HG03558 (cell line): ENCODE measurements around the gene SAC3D1.
A peak's percentile ranks its signal among the peaks of the same experiment; 100 is the strongest.
"Not testable (repeated sequence)": the region's sequence is repeated elsewhere in the genome, so short reads cannot be mapped to it uniquely, and the experiment has no call there.

ENCODE experiments used
- ATAC-seq: cut with Tn5 transposase; IDR thresholded peaks from one replicate; pipeline ENCODE4 v1.9.1; 2021; ENCODE audit warnings: moderate number of reproducible peaks; ENCODE audit not compliant: unreplicated experiment; ENCODE audit errors: extremely low read depth

The SAC3D1 gene

GRCh38 chr11:65021509-65021908 is 19.5 kb upstream of the SAC3D1 start:
- ATAC-seq = no peak

- ATAC-seq = not testable (repeated sequence)
These were observed 17.5 kb upstream of the SAC3D1 start for GRCh38 chr11:65023502-65023901.

GRCh38 chr11:65026810-65027209 is 14.2 kb upstream of the SAC3D1 start:
- ATAC-seq = no peak

GRCh38 chr11:65027213-65028067 is 13.6 kb upstream of the SAC3D1 start, which contains the start of gene SNX15:
Gene SNX15, plus strand, starts transcription at chr11:65027439. Its CDS starts 99 bp downstream, at chr11:65027538.
- peak; percentile 70 for ATAC-seq

GRCh38 chr11:65032216-65032615 is 8.8 kb upstream of the SAC3D1 start:
- ATAC-seq = no peak

- ATAC-seq = no peak
These were observed 6.6 kb upstream of the SAC3D1 start for GRCh38 chr11:65034423-65034822.

- no peak for ATAC-seq
These were observed 5.4 kb upstream of the SAC3D1 start for GRCh38 chr11:65035579-65035978.

- no peak for ATAC-seq
These were observed 4.1 kb upstream of the SAC3D1 start for GRCh38 chr11:65036931-65037330.

- no peak for ATAC-seq
These were observed 527 bp upstream of the SAC3D1 start for GRCh38 chr11:65040520-65040846.

- no peak for ATAC-seq
These were observed 1.9 kb downstream of the SAC3D1 start for GRCh38 chr11:65042891-65043290.

- ATAC-seq = no peak
These were observed 3.0 kb downstream of the SAC3D1 start for GRCh38 chr11:65043881-65044501.

- no peak for ATAC-seq
These were observed 4.1 kb downstream of the SAC3D1 start for GRCh38 chr11:65045061-65045460.

- ATAC-seq = no peak
These were observed 4.7 kb downstream of the SAC3D1 start for GRCh38 chr11:65045728-65046127.

GRCh38 chr11:65047581-65048422 is 6.8 kb downstream of the SAC3D1 start:
- no peak for ATAC-seq

GRCh38 chr11:65051398-65051858 is 10.4 kb downstream of the SAC3D1 start:
- no peak for ATAC-seq

- no peak for ATAC-seq
These were observed 13.0 kb downstream of the SAC3D1 start for GRCh38 chr11:65053827-65054508.

- no peak for ATAC-seq
These were observed 14.5 kb downstream of the SAC3D1 start for GRCh38 chr11:65055538-65055937.

GRCh38 chr11:65056999-65057398 is 16.0 kb downstream of the SAC3D1 start:
- no peak for ATAC-seq

GRCh38 chr11:65057526-65057925 is 16.5 kb downstream of the SAC3D1 start:
- no peak for ATAC-seq

- ATAC-seq = no peak
These were observed 17.0 kb downstream of the SAC3D1 start for GRCh38 chr11:65058012-65058411.
